ENCODE measurements around the gene SLC25A21.

GRCh38 chr14:37063467-37064240 is 108.8 kb downstream of the SLC25A21 start:
- no peak for TF ChIP-seq CTCF (IDR thresholded peaks at IDR 0.05; ENCODE audit: low read depth, low read length, poor library complexity, severe bottlenecking)
- no peak for TF ChIP-seq EZH2phosphoT487 (IDR thresholded peaks at IDR 0.05; ENCODE audit: borderline replicate concordance, low read length)

Data from DOHH2 (cell line).